Right ventricle myocardium superior (tissue), 1 donor: ENCODE measurements around the gene DNAJC12. TPM values are rescaled to one million over a fixed set of nuclear protein-coding genes. Genes with fewer than 3 reads are reported as not detected.
A peak's percentile ranks its signal among the peaks of the same experiment; 100 is the strongest.
"Not testable (repeated sequence)": the region's sequence is repeated elsewhere in the genome, so short reads cannot be mapped to it uniquely, and the experiment has no call there.

Experiments
- ATAC-seq: fragments of 200-7000 bp; cut with Tn5 transposase; one replicate; pipeline ENCODE4 v1.9.1; 2020; ENCODE audit warnings: mild to moderate bottlenecking; ENCODE audit not compliant: poor library complexity
- DNase-seq: peaks from one replicate; pipeline ENCODE4 v3.0.0-alpha.2; 2020
- intact Hi-C: fragments of 100-400 bp; cut with DNase I; formaldehyde crosslinking; loops from one replicate; pipeline ENCODE4 v1.11.2; 2022
- total RNA-seq: library from RNA; stranded (reverse); fragmentation: NEBNext Ultra II Directional; extraction: Animal tissue kit (Norgen Biotek cat#: 25700); gene quantifications from one replicate; pipeline ENCODE4 v1.2.1, GENCODE V29; 2021
- donor health status: DM: no; HTN: yes; CAD: no; lungs with severe emphysema.

The DNAJC12 gene
- total RNA-seq, 1 donor from 2014 or later = 5.4 TPM

DNA sequence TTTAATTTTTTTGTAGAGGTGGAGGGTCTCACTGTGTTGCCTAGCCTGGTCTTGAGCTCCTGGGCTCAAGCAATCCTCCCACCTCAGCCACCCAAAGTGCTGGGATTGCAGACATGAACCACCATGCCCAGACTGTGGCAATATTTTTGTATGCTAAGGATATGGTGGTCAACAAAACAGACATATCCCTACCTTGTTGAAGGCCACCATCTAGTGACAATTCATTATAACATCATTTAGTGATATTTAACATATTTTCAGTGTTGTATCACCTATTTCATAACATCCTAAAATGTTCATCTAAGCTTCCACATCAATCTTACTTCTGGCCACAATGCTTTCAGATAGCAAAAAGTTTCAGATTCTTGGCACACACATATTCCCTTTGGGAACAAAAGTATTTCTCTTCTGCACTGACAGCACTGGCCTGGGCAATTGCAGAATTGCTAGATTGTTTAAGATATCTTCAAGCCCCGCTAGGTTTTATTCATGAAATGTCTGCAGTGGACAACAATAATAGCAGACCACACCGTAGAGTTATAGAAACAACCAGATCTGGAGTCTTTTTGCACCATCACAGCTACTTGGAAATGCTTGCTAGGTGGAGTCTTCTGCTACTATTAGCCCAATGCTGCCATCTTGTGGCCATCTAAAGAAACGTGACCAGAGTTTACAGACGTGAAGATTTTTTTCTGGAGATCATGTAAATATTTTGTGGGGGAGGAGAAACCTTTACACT is 58.4 kb downstream of the DNAJC12 start:
- intact Hi-C loops = loop anchor here (5.0 kb wide), 1 partner anchor 82 kb away; the partner anchor contains the start of gene CTNNA3
- DNase-seq (no peak), ATAC-seq (peak; percentile 95)

DNA sequence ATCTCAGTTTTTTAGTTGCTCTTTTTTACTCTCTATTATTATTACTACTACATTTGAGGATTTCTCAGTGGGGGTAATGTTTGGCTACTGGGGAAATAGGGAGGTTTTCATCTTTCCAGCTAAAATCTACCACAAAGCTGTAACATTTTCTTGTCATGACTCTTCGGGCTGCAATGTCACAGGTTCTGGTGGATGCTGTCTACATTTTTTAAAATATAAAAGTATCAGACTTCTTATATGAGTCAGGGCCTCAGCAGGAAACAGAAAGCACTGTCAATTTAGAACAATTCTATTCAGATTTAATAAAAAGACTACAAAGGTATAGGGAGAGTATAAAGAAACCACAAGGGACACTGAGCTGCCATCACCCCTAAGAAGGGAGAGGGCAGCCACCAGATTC is 61.6 kb downstream of the DNAJC12 start:
- DNase-seq (no peak), ATAC-seq (no peak)
- intact Hi-C loops = loop anchor here (5.0 kb wide), 1 partner anchor 79 kb away; the partner anchor contains the start of gene CTNNA3

DNA sequence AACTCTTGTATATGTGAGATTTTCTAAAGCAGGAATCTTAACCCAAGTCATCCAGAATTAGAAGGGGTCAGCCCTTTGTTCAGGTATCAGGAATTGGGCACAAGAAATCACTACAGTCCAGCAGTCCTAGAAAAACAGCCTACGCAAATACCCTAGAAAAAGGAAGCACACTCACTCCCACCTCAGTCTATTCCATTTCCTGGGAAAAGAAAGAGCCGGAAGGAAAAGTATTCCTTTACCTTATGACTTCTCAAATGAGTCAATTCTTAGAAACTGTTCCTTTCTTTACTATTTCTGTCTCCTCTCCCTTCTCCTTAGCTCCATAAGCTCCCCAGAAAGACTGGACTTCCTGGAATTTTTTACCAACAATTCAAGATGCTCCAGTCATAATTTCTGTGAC is 62.7 kb downstream of the DNAJC12 start:
- ATAC-seq (no peak), DNase-seq (no peak)
- intact Hi-C loops = loop anchor here (5.0 kb wide), 1 partner anchor 78 kb away; the partner anchor contains the start of gene CTNNA3

DNA sequence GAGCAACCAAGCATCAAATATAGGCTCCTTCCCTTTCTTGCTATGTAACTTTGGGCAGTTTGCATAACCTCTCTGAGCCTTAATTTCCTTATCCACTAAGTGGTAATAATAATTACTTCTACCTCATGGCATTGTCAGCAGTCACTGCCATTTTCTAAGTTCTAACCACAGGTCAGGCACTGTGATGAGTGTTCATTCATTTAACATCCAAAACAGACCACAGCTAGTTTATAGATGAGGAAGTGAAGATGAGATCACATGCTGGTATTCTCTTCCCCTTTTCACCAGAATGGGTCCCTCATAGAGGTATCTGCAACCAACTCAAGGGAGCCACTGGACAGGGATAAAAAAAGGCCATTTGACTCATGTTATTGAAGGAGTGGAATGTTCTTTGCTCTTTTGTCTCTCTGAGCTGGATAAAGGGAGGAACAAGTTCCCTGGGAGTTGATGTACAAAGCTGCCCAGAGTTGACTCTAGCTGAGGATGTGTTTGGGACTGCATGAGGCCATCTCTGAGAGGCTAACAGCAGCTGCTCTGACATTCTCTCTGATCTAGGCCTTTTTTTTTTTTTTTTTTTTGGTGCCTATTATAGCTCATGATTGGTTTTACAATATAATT is 65.0 kb downstream of the DNAJC12 start:
- ATAC-seq = peak; percentile 48
- intact Hi-C loops = no loop called here
- DNase-seq = no peak

DNA sequence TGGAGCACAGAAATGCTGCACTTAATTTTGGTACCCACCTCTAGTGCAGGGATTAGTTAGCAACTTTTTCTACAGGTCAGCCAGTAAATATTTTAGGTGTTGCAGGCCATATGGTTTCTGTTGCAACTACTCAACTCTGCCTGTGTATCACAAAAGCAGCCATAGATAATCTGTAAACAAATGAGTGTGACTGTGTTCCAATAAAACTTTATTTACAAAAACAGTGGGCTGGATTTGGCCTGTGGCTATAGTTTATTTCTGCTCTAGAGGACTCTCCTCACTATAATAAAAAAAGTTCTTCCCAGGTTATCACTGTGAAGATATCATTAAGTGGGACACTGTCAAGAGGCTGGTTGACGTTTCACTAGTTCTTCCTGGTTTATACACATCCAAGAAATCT is 65.8 kb downstream of the DNAJC12 start:
- ATAC-seq = no peak
- intact Hi-C loops = no loop called here
- DNase-seq = no peak

DNA sequence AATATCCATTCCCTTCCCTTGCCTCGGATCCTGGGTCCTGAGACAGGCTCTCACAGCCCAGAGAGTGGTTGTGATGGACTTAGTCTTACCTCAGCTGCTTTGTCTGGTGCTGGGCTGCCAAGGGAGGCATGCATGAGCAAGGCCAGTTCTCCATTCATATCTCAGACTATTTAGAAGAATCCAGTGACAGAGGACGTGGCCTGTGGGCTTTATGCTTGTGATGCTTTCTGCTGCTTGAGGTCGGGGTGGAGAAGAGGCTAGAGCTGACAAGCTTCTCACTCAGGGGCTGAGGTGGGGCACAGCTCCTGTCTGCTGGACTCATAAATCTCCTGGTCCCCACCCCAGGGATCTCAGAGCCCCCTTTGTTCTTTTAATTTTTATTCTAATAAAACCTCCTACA is 66.8 kb downstream of the DNAJC12 start:
- ATAC-seq = no peak
- intact Hi-C loops = no loop called here
- DNase-seq = no peak

DNA sequence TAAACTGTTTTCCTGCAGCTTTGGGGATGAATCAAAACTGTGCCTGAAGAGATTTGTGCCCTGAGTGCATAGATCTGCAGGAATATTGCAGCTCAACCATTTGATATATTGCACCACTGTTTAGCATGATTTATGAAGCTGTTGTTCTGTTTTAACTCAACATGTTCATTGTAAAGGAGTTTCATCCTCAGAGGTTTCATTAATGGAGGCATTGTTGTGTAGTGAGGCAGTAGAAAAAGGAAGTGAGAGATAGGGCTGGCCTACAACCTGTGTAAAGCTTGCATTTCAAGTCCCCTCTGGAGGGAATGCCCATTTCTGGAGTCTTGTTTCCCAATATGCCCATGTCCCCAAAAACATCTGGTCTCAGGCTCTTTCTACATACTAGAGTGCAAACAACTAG is 67.5 kb downstream of the DNAJC12 start:
- no peak for ATAC-seq
- intact Hi-C loops = no loop called here
- DNase-seq = no peak

DNA sequence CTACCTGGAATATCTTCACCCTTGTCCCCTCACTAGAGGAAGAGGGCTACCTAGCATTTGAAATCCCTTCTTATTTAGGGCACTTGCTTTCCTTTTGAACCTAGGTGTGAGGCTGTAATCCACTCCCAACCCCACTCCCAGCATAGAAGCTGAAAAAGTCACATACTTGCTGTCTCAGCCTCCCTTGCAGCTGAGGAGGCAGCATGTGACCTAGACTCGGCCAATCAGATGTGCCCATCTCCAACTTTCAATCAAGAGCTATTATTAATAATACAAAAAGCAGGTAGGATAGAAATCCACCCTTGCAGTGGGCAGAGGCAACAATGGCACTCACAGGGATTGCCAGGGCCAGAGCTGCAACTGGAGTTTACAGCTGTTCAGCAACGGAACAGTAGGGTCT is 70.7 kb downstream of the DNAJC12 start:
- no peak for DNase-seq
- intact Hi-C loops = no loop called here
- no peak for ATAC-seq

DNA sequence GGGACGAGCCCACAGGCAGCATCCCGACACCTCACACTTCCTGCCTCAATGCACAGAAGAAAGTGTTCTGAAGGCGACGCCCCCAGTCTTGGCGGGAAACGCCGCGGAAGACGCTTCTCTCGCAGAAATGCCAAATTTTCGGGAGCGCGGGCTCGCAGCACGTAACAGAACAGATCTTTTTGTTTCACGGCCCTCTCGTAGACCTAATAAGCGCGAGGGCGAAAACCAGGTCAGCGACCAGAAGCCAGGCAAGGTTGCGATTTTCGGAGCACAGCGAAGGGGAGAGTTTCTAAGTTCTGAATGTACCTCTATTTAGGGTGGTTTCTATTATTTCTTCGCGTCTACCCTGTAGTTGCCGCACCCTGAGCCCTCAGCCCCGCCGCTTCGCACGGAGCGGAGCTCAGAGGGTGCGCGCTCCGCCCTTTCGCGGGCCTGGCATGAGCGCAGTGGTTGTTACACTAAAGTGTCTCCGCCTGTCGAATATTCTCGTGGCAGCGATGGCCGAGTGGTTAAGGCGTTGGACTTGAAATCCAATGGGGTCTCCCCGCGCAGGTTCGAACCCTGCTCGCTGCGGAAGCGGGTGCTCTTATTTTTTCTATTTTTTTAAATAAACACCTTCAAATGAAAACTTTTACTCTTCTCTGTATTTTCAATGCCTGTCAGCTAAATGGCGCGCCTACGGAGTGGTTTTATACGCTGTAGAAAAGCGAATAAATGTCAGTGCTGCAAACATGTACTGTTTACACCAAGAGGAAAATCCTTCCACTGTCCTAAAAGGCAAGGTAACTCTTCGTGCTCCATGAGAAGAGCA is 73.8 kb downstream of the DNAJC12 start:
- intact Hi-C loops = no loop called here
- DNase-seq = peak; percentile 95
- ATAC-seq = peak; percentile 95

DNA sequence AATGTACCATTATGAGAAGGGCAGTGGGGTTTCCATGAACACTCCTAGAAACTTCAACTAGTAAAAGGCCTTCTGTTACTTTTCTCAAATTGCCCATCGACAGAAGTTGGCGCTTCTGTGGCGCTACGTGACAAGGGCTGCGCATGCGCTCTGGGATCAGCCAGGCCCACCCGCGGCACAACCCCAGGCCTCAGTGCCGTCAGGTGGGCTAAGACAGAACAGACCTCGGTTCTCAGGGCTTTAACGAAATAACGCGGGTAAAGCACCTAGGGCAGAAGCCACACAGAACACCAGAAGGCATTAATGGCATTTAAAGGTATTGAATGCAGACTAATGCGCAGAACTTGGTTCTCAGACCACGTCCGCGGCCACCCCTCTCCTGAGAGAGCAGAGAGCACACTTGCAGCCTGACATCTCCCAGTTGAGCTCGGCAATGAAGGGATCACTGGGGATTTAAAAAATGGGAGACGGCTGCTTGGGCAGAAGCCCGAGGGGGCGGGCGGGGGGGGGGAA is 74.4 kb downstream of the DNAJC12 start:
- peak; percentile 86 for ATAC-seq
- intact Hi-C loops = no loop called here
- DNase-seq = peak; percentile 85

DNA sequence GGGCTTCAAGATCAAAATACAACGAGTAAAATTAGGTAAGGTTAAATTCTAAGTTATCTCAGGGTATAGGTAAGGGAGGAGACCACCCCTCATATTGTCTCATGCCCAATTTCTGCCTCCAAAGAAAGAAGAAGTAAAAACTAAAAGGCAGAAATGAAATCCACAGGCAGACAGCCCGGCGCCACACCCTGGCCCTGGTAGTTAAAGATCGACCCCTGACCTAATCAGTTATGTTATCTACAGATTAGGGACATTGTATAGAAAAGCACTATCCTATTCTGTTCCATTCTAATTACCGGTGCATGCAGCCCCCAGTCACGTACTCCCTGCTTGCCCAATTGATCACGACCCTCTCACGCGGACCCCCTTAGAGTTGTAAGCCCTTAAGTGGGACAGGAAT is 75.4 kb downstream of the DNAJC12 start:
- DNase-seq, ATAC-seq, intact Hi-C loops: not testable (repeated sequence)

DNA sequence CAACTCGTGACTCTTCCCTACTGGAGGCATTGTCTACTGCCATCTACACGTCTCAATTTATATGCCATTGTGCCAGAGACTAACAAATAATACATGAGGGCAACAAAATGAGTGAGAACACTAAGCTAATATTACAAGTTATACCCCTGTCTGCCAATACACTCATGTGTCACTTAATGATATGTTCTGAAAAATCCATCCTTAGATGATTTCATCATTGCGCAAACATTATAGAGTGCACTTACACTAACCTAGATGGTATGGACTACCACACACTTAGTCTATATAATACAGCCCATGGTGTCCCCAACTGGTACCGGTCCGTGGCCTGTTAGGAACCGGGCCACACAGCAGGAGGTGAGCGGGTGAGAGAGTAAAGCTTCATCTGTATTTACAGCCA is 77.7 kb downstream of the DNAJC12 start:
- intact Hi-C loops = no loop called here
- DNase-seq = no peak
- no peak for ATAC-seq

Other genes starting within 250 kb of the DNAJC12 start
- gene CTNNA3, start 142.0 kb downstream of the DNAJC12 start, total RNA-seq = 129 TPM
- gene SIRT1, start 46.5 kb upstream of the DNAJC12 start, total RNA-seq = 11.7 TPM
- 24.1 TPM for gene HERC4, start 237.1 kb upstream of the DNAJC12 start, total RNA-seq